Mesenchymal stem cell (in vitro differentiated cells and primary cell): ENCODE measurements around the gene EXO1.

Source experiments
- DNase-seq: peaks from one replicate; pipeline ENCODE4 v3.0.0-alpha.2; 2013
- H2AFZ ChIP-seq: one replicate; pipeline ENCODE4 v1.6.1; 2013; ENCODE audit warnings: low read depth, mild to moderate bottlenecking, control low read depth, inconsistent platforms, low read length, moderate library complexity
- H2AK5ac ChIP-seq: 2 replicates; pipeline ENCODE4 v1.6.1; 2013; ENCODE audit warnings: low read length, moderate library complexity, mild to moderate bottlenecking, inconsistent platforms; ENCODE audit not compliant: severe bottlenecking
- H2BK120ac ChIP-seq: one replicate; pipeline ENCODE4 v1.6.1; 2013; ENCODE audit warnings: low read depth, mild to moderate bottlenecking, inconsistent platforms, low read length, moderate library complexity
- H2BK12ac ChIP-seq, 2 experiments: one replicate each; pipeline ENCODE4 v1.6.1; 2013; ENCODE audit warnings: inconsistent platforms in 2 of 2, low read length in 2 of 2, mild to moderate bottlenecking in 2 of 2, moderate library complexity in 2 of 2, control low read depth in 1 of 2
- H2BK15ac ChIP-seq: one replicate; pipeline ENCODE4 v1.6.1; 2013; ENCODE audit warnings: mild to moderate bottlenecking, low read depth, inconsistent platforms; ENCODE audit not compliant: poor library complexity, severe bottlenecking
- H2BK5ac ChIP-seq: 2 replicates; pipeline ENCODE4 v1.6.1; 2013; ENCODE audit warnings: low read depth, mild to moderate bottlenecking, low read length, control low read depth, inconsistent platforms; ENCODE audit not compliant: poor library complexity, severe bottlenecking
- H3K14ac ChIP-seq, 2 experiments: one replicate each; pipeline ENCODE4 v1.6.1; 2013; ENCODE audit warnings: inconsistent platforms in 2 of 2, low read length in 2 of 2, control low read depth in 1 of 2, mild to moderate bottlenecking in 1 of 2, moderate library complexity in 1 of 2
- H3K18ac ChIP-seq, 2 experiments: one replicate each; pipeline ENCODE4 v1.6.1; 2013; ENCODE audit warnings: inconsistent platforms in 2 of 2, low read length in 2 of 2, control low read depth in 1 of 2, low read depth in 1 of 2, mild to moderate bottlenecking in 1 of 2
- H3K23ac ChIP-seq, 2 experiments: one replicate each; pipeline ENCODE4 v1.6.1; 2013; ENCODE audit warnings: inconsistent platforms in 2 of 2, low read length in 2 of 2, mild to moderate bottlenecking in 2 of 2, moderate library complexity in 2 of 2, control low read depth in 1 of 2
- H3K27ac ChIP-seq: 2 replicates; pipeline ENCODE4 v1.5.1; 2013; ENCODE audit warnings: mild to moderate bottlenecking, moderate library complexity, low read length, control low read depth, inconsistent platforms; ENCODE audit not compliant: poor library complexity, severe bottlenecking
- H3K27me3 ChIP-seq, 2 experiments: 2 replicates each; pipeline versions ENCODE4 v1.6.1 to v1.7.0; 2013; ENCODE audit warnings: low read length in 2 of 2, mild to moderate bottlenecking in 2 of 2, moderate library complexity in 2 of 2, control low read depth in 1 of 2, inconsistent platforms in 1 of 2; ENCODE audit not compliant: control insufficient read depth in 1 of 2, insufficient read depth in 1 of 2
- H3K36me3 ChIP-seq, 2 experiments: 2 replicates each; pipeline versions ENCODE4 v1.6.1 to v1.7.0; 2013; ENCODE audit warnings: low read length in 2 of 2, control low read depth in 1 of 2, inconsistent platforms in 1 of 2, low read depth in 1 of 2, mild to moderate bottlenecking in 1 of 2; ENCODE audit not compliant: insufficient read depth in 2 of 2, control insufficient read depth in 1 of 2
- H3K4ac ChIP-seq, 2 experiments: one replicate each; pipeline ENCODE4 v1.6.1; 2013; ENCODE audit warnings: inconsistent platforms in 2 of 2, low read length in 2 of 2, mild to moderate bottlenecking in 2 of 2, moderate library complexity in 2 of 2, control low read depth in 1 of 2, low read depth in 1 of 2
- H3K4me1 ChIP-seq: 2 replicates; pipeline ENCODE4 v1.6.1; 2013; ENCODE audit warnings: low read depth, low read length, control low read depth; ENCODE audit not compliant: control insufficient read depth, insufficient read depth
- H3K4me2 ChIP-seq: 2 replicates; pipeline ENCODE4 v1.6.1; 2013; ENCODE audit warnings: low read length, mild to moderate bottlenecking, inconsistent platforms; ENCODE audit not compliant: poor library complexity, severe bottlenecking
- H3K4me3 ChIP-seq, 2 experiments: 2 replicates each; pipeline versions ENCODE4 v1.5.1 to v1.7.0; 2013; ENCODE audit warnings: low read length in 2 of 2, mild to moderate bottlenecking in 2 of 2, control low read depth in 1 of 2, low read depth in 1 of 2; ENCODE audit not compliant: insufficient read depth in 1 of 2
- H3K79me1 ChIP-seq: replicated peaks from 2 replicates; pipeline ENCODE4 v1.6.1; 2013; ENCODE audit warnings: mild to moderate bottlenecking, control low read depth, low read length, inconsistent platforms; ENCODE audit not compliant: poor library complexity, severe bottlenecking
- H3K9ac ChIP-seq: 2 replicates; pipeline ENCODE4 v1.7.0; 2013; ENCODE audit warnings: mild to moderate bottlenecking, low read length, moderate library complexity
- H3K9me3 ChIP-seq: 2 replicates; pipeline ENCODE4 v1.7.0; 2013; ENCODE audit warnings: mild to moderate bottlenecking, low read length; ENCODE audit not compliant: control insufficient read depth
- H4K8ac ChIP-seq: one replicate; pipeline ENCODE4 v1.6.1; 2013; ENCODE audit warnings: inconsistent platforms, mild to moderate bottlenecking, low read length, moderate library complexity
- H4K91ac ChIP-seq: one replicate; pipeline ENCODE4 v1.6.1; 2013; ENCODE audit warnings: mild to moderate bottlenecking, low read length, inconsistent platforms
- WGBS: methylation state at CpG from one replicate; pipeline ENCODE4 v1.1.7; 2013; ENCODE audit warnings: mixed read lengths; 5-methylcytosine and 5-hydroxymethylcytosine counted together

Gene EXO1

DNA sequence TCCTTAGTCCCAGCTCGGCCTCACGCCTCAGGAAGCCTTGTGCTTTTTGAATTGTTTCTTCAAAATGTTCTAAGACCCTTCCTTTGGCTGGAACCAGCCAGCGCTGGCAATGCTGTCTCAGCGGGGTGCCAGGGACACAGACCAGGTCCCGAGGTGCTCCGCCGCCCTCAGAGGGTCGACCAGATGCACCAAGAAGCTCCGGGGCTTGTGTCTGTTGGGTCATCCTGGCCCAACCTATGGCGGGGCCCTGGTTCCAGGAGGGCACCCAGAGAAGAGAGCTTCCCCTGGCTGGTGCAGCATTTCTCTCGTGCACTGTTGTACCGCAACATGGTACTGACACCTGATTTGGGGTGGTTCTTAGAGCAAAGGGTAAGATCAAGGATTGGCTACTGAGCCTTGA lies 69.5 kb downstream of the EXO1 start:
- H3K23ac ChIP-seq = no peak overlapping the region
- H3K9ac ChIP-seq = no peak overlapping the region
- no peak for DNase-seq
- H3K27ac ChIP-seq = no peak overlapping the region
- no peaks in the 10 kb centered on the region for H3K36me3 ChIP-seq
- H2BK15ac ChIP-seq = no peak overlapping the region
- no peaks in the 10 kb centered on the region for H3K27me3 ChIP-seq
- H2BK120ac ChIP-seq = no peak overlapping the region
- no peak overlapping the region for H4K8ac ChIP-seq
- no peak overlapping the region for H4K91ac ChIP-seq
- H3K18ac ChIP-seq = no peak overlapping the region
- H3K79me1 ChIP-seq = no peaks in the 10 kb centered on the region
- H2BK12ac ChIP-seq = no peak overlapping the region
- no peak overlapping the region for H3K4ac ChIP-seq
- H3K4me2 ChIP-seq = no peak overlapping the region
- no peak overlapping the region for H3K4me3 ChIP-seq
- H2AFZ ChIP-seq = no peak overlapping the region
- H3K9me3 ChIP-seq = no peaks in the 10 kb centered on the region
- H2BK5ac ChIP-seq = no peak overlapping the region
- H2AK5ac ChIP-seq = no peak overlapping the region
- 92% methylated on average over 12 of the region's 12 CpGs for WGBS
- H3K14ac ChIP-seq = peak overlapping the region in 1 of 2 experiments; percentile 75
- peaks cover 2% of the 10 kb centered on the region for H3K4me1 ChIP-seq

DNA sequence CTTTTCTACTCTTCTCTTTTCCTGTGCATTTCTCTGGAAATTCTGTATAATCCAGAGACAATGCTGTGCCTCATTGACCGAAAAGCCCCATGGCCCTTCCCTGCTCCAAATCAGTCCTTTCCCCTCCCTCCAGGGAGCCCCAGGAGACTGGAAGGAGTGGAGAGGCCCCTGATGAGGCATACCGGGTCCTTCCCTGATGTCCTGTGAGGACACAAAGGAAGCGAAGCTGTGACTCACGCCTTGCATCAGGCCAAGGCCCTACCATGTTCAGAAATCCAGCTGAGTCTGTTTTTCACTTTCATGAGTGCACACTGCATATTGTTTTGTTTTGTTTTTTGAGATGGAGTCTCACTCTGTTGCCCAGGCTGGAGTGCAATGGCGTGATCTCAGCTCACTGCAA lies 70.9 kb downstream of the EXO1 start:
- Histone ChIP-seq H2BK5ac (no peak overlapping the region), H3K9me3 (no peaks in the 10 kb centered on the region), H2BK12ac (no peak overlapping the region), H3K4me3 (peak overlapping the region in 1 of 2 experiments; percentile 52), H3K27ac (no peak overlapping the region), H3K18ac (no peak overlapping the region), H3K27me3 (no peaks in the 10 kb centered on the region), H4K91ac (no peak overlapping the region), H3K14ac (no peak overlapping the region), H3K23ac (no peak overlapping the region), H3K79me1 (no peaks in the 10 kb centered on the region), H3K4me1 (peaks cover 2% of the 10 kb centered on the region), H2BK15ac (no peak overlapping the region), H4K8ac (no peak overlapping the region), H3K4ac (no peak overlapping the region), H2AFZ (peak overlapping the region; percentile 88), H2BK120ac (no peak overlapping the region), H3K4me2 (no peak overlapping the region), H3K36me3 (no peaks in the 10 kb centered on the region), H2AK5ac (no peak overlapping the region), H3K9ac (peak overlapping the region; percentile 81)
- 58% methylated on average over 4 of the region's 5 CpGs for WGBS
- peak; percentile 66 for DNase-seq

DNA sequence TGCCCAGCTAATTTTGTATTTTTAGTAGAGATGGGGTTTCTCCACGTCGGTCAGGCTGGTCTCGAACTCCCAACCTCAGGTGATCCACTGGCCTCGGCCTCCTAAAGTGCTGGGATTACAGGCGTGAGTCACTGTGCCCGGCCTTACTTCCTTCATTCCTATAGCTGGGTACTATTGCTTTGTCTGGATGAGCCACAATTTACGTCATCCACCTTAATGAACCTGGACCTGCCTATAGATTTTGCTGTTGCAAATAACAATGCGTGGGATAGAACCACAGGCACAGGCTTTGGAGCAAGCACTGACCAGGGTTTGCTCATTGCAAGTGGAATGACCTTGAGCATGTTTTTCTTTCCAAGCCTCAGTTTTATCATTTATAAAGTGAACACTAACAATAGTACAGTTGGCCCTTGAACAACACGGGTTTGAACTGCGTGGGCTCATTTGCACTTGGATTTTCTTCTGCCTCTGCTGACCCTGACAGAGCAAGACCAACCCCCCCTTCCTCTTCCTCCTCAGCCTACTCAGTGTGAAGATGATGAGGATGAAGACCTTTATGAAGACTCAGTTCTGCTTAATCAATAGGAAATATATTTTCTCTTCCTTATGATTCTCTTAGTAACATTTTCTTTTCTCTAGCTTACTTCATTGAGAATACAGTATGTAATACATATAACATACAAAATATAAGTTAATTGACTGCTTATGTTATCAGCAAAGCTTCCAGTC lies 76.2 kb downstream of the EXO1 start:
- H3K27ac ChIP-seq = no peak overlapping the region
- no peak overlapping the region for H4K91ac ChIP-seq
- no peak overlapping the region for H3K4me2 ChIP-seq
- H2BK12ac ChIP-seq = no peak overlapping the region
- no peak overlapping the region for H2BK120ac ChIP-seq
- H3K4ac ChIP-seq = no peak overlapping the region
- no peak overlapping the region for H3K9ac ChIP-seq
- DNase-seq = no peak
- no peak overlapping the region for H2AFZ ChIP-seq
- no peaks in the 10 kb centered on the region for H3K9me3 ChIP-seq
- H3K23ac ChIP-seq = no peak overlapping the region
- no peaks in the 10 kb centered on the region for H3K4me1 ChIP-seq
- H3K79me1 ChIP-seq = no peaks in the 10 kb centered on the region
- H3K4me3 ChIP-seq = no peak overlapping the region
- no peak overlapping the region for H3K18ac ChIP-seq
- H2BK5ac ChIP-seq = no peak overlapping the region
- no peak overlapping the region for H3K14ac ChIP-seq
- no peak overlapping the region for H2BK15ac ChIP-seq
- no peaks in the 10 kb centered on the region for H3K27me3 ChIP-seq
- no peak overlapping the region for H4K8ac ChIP-seq
- WGBS = 86% methylated on average over 8 of the region's 10 CpGs
- H2AK5ac ChIP-seq = no peak overlapping the region
- H3K36me3 ChIP-seq = no peaks in the 10 kb centered on the region

DNA sequence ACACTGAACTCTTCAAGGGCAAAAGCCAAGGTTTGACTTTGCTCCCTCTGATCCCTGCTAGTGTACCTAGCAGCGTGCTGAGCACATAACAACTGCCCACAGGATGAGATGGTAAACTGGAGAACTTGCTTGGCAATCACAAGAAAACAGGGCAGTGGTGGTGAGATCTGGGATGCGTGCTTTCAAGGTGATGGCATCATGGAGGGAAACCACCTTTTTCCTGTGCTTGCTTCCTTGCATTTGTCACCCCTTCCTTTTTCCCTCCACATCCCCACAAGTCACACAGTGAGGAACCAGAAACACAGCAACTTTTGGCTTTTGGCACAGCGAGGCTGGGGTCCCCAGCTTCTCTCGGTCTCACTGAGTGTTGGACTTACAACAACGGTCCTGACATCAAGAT lies 78.1 kb downstream of the EXO1 start:
- DNase-seq = no peak
- Histone ChIP-seq H3K79me1 (no peaks in the 10 kb centered on the region), H2AK5ac (no peak overlapping the region), H3K36me3 (no peaks in the 10 kb centered on the region), H3K4me2 (no peak overlapping the region), H3K4ac (no peak overlapping the region), H3K14ac (no peak overlapping the region), H3K4me3 (no peak overlapping the region), H3K23ac (no peak overlapping the region), H2AFZ (no peak overlapping the region), H2BK120ac (no peak overlapping the region), H4K91ac (no peak overlapping the region), H4K8ac (no peak overlapping the region), H2BK12ac (no peak overlapping the region), H3K27me3 (no peaks in the 10 kb centered on the region), H3K9ac (no peak overlapping the region), H3K4me1 (no peaks in the 10 kb centered on the region), H3K18ac (no peak overlapping the region), H2BK5ac (no peak overlapping the region), H2BK15ac (no peak overlapping the region), H3K27ac (no peak overlapping the region), H3K9me3 (no peaks in the 10 kb centered on the region)
- 86% methylated on average over 5 of the region's 5 CpGs for WGBS
